GM23248 (cell line): ENCODE data around the gene OR10H5. TPM values are rescaled to one million over a fixed set of nuclear protein-coding genes. Genes with fewer than 3 reads are reported as not detected.

Experiments
- DNase-seq: peaks from one replicate; pipeline ENCODE4 v3.0.0-alpha.2; 2015
- H2AFZ ChIP-seq: fragments of 200-600 bp; sonication (generic); 2 replicates; pipeline ENCODE4 v1.6.1; 2016; ENCODE audit warnings: antibody characterized with exemption
- H3F3A ChIP-seq: fragments of 200-600 bp; sonication (generic); 2 replicates; pipeline ENCODE4 v1.6.1; 2016; ENCODE audit warnings: mild to moderate bottlenecking, antibody characterized with exemption, mixed run types; ENCODE audit not compliant: insufficient read depth
- H3K27ac ChIP-seq: fragments of 200-600 bp; sonication (generic); 2 replicates; pipeline ENCODE4 v1.5.1; 2016; ENCODE audit warnings: mild to moderate bottlenecking
- H3K27me3 ChIP-seq: fragments of 200-600 bp; sonication (generic); replicated peaks from 2 replicates; pipeline ENCODE4 v1.6.1; 2016; ENCODE audit warnings: mild to moderate bottlenecking; ENCODE audit not compliant: insufficient read depth
- H3K36me3 ChIP-seq: fragments of 200-600 bp; sonication (generic); 2 replicates; pipeline ENCODE4 v1.6.1; 2016; ENCODE audit warnings: low read depth, mild to moderate bottlenecking
- H3K4me1 ChIP-seq: fragments of 200-600 bp; sonication (generic); 2 replicates; pipeline ENCODE4 v1.6.1; 2016; ENCODE audit warnings: mild to moderate bottlenecking; ENCODE audit not compliant: insufficient read depth
- H3K4me2 ChIP-seq: fragments of 200-600 bp; sonication (generic); one replicate; pipeline ENCODE4 v1.6.1; 2016; ENCODE audit warnings: mild to moderate bottlenecking; ENCODE audit not compliant: unreplicated experiment
- H3K4me3 ChIP-seq: fragments of 200-600 bp; sonication (generic); 2 replicates; pipeline ENCODE4 v1.5.1; 2016; ENCODE audit warnings: mild to moderate bottlenecking
- H3K79me2 ChIP-seq: fragments of 200-600 bp; sonication (generic); 2 replicates; pipeline ENCODE4 v1.6.1; 2016; ENCODE audit warnings: mild to moderate bottlenecking; ENCODE audit not compliant: insufficient read depth
- H3K9ac ChIP-seq: fragments of 200-600 bp; sonication (generic); 2 replicates; pipeline ENCODE4 v1.6.1; 2016; ENCODE audit warnings: mild to moderate bottlenecking
- H3K9me2 ChIP-seq: fragments of 200-600 bp; sonication (generic); 2 replicates; pipeline ENCODE4 v1.6.1; 2016; ENCODE audit warnings: mixed run types, mild to moderate bottlenecking, moderate library complexity; ENCODE audit not compliant: insufficient read depth
- H3K9me3 ChIP-seq: fragments of 200-600 bp; sonication (generic); one replicate; pipeline ENCODE4 v1.6.1; 2017; ENCODE audit warnings: low read depth
- H4K20me1 ChIP-seq: fragments of 200-600 bp; sonication (generic); 2 replicates; pipeline ENCODE4 v1.6.0; 2016; ENCODE audit not compliant: insufficient read depth
- EZH2 ChIP-seq: fragments of 200-600 bp; sonication (generic); IDR thresholded peaks from 2 replicates; pipeline ENCODE4 v1.6.1; 2018; ENCODE audit warnings: antibody characterized with exemption, mild to moderate bottlenecking; ENCODE audit not compliant: insufficient read depth, poor library complexity, severe bottlenecking
- EZH2phosphoT487 ChIP-seq: fragments of 200-600 bp; sonication (generic); IDR thresholded peaks from 2 replicates; pipeline ENCODE4 v1.6.1; 2018; ENCODE audit warnings: antibody characterized with exemption, moderate library complexity, mild to moderate bottlenecking, low read depth; ENCODE audit not compliant: insufficient read depth
- WGBS, 2 experiments: methylation state at CpG; one replicate each; pipeline ENCODE4 v1.1.6; 2015 to 2017; ENCODE audit warnings: low lambda C conversion rate in 2 of 2, low coverage in 1 of 2; ENCODE audit errors: missing lambda C conversion rate in 2 of 2; 5-methylcytosine and 5-hydroxymethylcytosine counted together
- in situ Hi-C: fragments of 300-500 bp; cut with MboI; formaldehyde crosslinking; loops from 2 replicates; pipeline ENCODE4 v1.15.0; 2020
- polyA plus RNA-seq: library from polyadenylated mRNA; unstranded; fragments of >200 nt; fragmentation: Nextera tagmentation; extraction: Ambion mirVana; gene quantifications from 2 replicates; pipeline ENCODE4 v1.2.1, GENCODE V29; 2016
- total RNA-seq: library from RNA; depleted of rRNA; stranded (reverse); fragments of >200 nt; shearing (Covaris generic); gene quantifications from 2 replicates; pipeline ENCODE4 v1.2.3, GENCODE V29; 2014; rRNA removed

The OR10H5 gene
- total and polyA plus RNA-seq, 2 experiments from 2014 or later: not detected

DNA sequence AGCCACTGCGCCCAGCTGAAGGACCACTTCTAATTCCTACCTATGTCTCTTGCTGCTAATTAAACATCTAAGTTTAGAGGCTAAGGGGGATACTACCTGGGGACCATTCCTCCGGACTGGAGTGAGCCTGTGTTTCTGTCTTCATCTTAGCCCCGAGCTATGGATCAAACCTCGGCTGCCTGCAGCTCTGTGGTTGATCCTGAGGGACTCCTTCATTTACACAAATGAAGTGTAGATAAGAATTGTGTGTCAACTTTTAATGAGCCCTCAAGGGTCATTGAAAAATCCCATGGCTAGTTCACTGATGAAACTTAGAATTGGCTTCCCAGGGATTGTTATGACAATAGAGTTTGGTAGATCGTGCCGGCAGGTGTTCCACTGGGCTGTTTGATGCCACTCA, 59.5 kb downstream of the OR10H5 start:
- WGBS, 2 experiments: 42 to 47% methylated on average over 6 of the region's 6 CpGs
- no peak overlapping the region for H3K4me2 ChIP-seq
- H3K36me3 ChIP-seq: no peaks in the 10 kb centered on the region
- no peak for DNase-seq
- H3K79me2 ChIP-seq: no peaks in the 10 kb centered on the region
- in situ Hi-C loops: no loop called here
- H3K9me2 ChIP-seq: no peaks in the 10 kb centered on the region
- no peak overlapping the region for H2AFZ ChIP-seq
- H3K27me3 ChIP-seq: no peaks in the 10 kb centered on the region
- H3K4me1 ChIP-seq: no peaks in the 10 kb centered on the region
- H3F3A ChIP-seq: no peaks in the 10 kb centered on the region
- no peaks in the 10 kb centered on the region for H4K20me1 ChIP-seq
- H3K4me3 ChIP-seq: no peak overlapping the region
- H3K27ac ChIP-seq: no peak overlapping the region
- no peak for TF ChIP-seq EZH2phosphoT487
- no peak for TF ChIP-seq EZH2
- no peaks in the 10 kb centered on the region for H3K9me3 ChIP-seq
- no peak overlapping the region for H3K9ac ChIP-seq

DNA sequence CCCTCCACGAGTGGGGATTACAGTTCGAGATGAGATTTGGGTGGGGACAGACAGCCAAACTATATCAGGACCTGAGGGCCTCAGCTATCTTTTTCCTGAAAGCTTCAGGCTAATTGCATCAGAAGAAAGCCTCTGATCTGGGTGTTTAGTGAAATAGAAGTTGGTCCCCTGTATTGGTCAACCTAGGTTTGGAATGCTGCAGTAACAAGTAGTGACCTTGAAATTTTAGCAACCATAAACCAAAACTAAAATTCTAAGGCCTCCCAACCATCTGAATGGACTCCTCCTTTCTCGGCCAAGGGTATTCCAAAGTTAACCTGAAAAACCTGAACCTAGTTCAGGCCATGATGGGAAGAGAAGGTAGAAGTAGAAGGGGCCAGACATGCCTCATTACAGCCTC, 62.9 kb downstream of the OR10H5 start:
- Histone ChIP-seq H4K20me1 (no peaks in the 10 kb centered on the region), H3K4me3 (no peak overlapping the region), H3K4me2 (no peak overlapping the region), H2AFZ (no peak overlapping the region), H3K27me3 (no peaks in the 10 kb centered on the region), H3K27ac (no peak overlapping the region), H3K36me3 (no peaks in the 10 kb centered on the region), H3K9me2 (no peaks in the 10 kb centered on the region), H3K79me2 (no peaks in the 10 kb centered on the region), H3K4me1 (no peaks in the 10 kb centered on the region), H3K9ac (no peak overlapping the region), H3K9me3 (no peaks in the 10 kb centered on the region), H3F3A (no peaks in the 10 kb centered on the region)
- TF ChIP-seq EZH2 (no peak), EZH2phosphoT487 (no peak)
- no peak for DNase-seq
- in situ Hi-C loops: no loop called here
- 26 to 39% methylated on average over 3 of the region's 3 CpGs for WGBS, 2 experiments

Other genes starting within 250 kb of the OR10H5 start
- gene CYP4F8, start 172.4 kb upstream of the OR10H5 start, total RNA-seq: not detected in 2 replicates
- not detected in 2 replicates for gene CYP4F8, start 172.4 kb upstream of the OR10H5 start, polyA plus RNA-seq
- not detected in 2 replicates for gene CYP4F3, start 146.8 kb upstream of the OR10H5 start, total RNA-seq
- gene CYP4F3, start 146.8 kb upstream of the OR10H5 start, polyA plus RNA-seq: not detected in 2 replicates
- gene CYP4F12, start 114.6 kb upstream of the OR10H5 start, total RNA-seq: not detected in 2 replicates
- gene CYP4F12, start 114.6 kb upstream of the OR10H5 start, polyA plus RNA-seq: not detected in 2 replicates
- not detected in 2 replicates for gene OR10H2, start 59.6 kb upstream of the OR10H5 start, total RNA-seq
- not detected in 2 replicates for gene OR10H2, start 59.6 kb upstream of the OR10H5 start, polyA plus RNA-seq
- not detected in 2 replicates for gene OR10H3, start 49.7 kb upstream of the OR10H5 start, total RNA-seq
- gene OR10H3, start 49.7 kb upstream of the OR10H5 start, polyA plus RNA-seq: not detected in 2 replicates
- not detected in 2 replicates for gene OR10H1, start 28.0 kb downstream of the OR10H5 start, total RNA-seq
- gene OR10H1, start 28.0 kb downstream of the OR10H5 start, polyA plus RNA-seq: not detected in 2 replicates
- not detected in 2 replicates for gene CYP4F2, start 110.4 kb downstream of the OR10H5 start, total RNA-seq
- gene CYP4F2, start 110.4 kb downstream of the OR10H5 start, polyA plus RNA-seq: not detected in 2 replicates
- gene CYP4F11, start 146.9 kb downstream of the OR10H5 start, total RNA-seq: not detected in 2 replicates
- not detected in 2 replicates for gene CYP4F11, start 146.9 kb downstream of the OR10H5 start, polyA plus RNA-seq
- gene OR10H4, start 161.3 kb downstream of the OR10H5 start, total RNA-seq: not detected in 2 replicates
- not detected in 2 replicates for gene OR10H4, start 161.3 kb downstream of the OR10H5 start, polyA plus RNA-seq